ENCODE results near the gene TMEM95.
A peak's percentile ranks its signal among the peaks of the same experiment; 100 is the strongest.

The TMEM95 gene

DNA sequence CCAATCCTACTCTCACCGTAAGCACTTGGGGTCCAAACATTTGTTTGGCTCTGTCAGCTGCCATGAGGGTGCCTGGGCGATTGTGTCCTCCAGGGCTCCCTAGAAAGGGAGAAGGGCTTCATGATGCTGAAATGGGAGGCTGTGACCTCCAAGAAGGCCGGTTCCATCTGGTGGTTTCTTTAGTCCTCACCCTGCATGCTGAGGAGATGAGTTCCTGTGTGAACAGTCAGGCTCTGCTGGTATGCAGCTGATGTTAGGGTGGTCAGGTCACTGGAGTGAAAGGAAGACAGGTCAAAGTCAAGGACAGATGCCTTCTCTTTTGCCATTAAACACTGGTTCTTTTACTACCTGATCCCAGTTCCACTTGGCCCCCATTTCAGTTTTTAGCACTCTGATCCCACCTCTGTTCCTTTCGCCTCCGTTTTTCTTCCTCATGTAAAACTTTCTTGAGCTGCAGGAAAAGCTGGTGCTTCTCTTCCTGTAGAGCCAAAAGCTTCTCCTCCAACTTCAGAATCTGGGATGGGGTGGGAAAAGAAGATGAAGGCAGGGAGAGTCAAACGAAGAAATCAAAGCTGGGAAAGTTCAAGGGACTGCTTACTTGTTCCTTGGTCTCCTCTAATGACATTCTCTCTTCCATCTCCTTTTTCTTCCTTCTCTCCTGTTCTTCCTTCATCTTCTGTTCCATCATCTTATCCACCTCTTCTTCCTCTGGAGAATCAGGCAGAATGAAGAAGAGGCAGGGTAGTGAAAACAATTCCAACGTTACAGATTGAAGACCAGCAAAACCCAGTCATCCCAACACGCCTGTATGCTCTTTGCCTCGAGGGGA is 40.9 kb upstream of the TMEM95 start:
- Histone ChIP-seq H3K9me3 (ENCODE audit: control insufficient read depth, insufficient read depth, low read length) (no peaks in the 10 kb centered on the region), H3K27ac (ENCODE audit: low read depth, low read length) (peak overlapping the region; percentile 93), H3K27me3 (ENCODE audit: control insufficient read depth, insufficient read depth, low read length) (no peaks in the 10 kb centered on the region), H3K9ac (ENCODE audit: low read depth, low read length) (peak overlapping the region; percentile 66), H3K36me3 (ENCODE audit: control insufficient read depth, insufficient read depth, low read length) (peaks cover 80% of the 10 kb centered on the region), H3K4me3 (ENCODE audit: low read depth, low read length) (peak overlapping the region; percentile 80), H3K4me1 (ENCODE audit: control insufficient read depth, insufficient read depth, low read length) (peaks cover 12% of the 10 kb centered on the region; the same call in 1 of the 2 replicates)

DNA sequence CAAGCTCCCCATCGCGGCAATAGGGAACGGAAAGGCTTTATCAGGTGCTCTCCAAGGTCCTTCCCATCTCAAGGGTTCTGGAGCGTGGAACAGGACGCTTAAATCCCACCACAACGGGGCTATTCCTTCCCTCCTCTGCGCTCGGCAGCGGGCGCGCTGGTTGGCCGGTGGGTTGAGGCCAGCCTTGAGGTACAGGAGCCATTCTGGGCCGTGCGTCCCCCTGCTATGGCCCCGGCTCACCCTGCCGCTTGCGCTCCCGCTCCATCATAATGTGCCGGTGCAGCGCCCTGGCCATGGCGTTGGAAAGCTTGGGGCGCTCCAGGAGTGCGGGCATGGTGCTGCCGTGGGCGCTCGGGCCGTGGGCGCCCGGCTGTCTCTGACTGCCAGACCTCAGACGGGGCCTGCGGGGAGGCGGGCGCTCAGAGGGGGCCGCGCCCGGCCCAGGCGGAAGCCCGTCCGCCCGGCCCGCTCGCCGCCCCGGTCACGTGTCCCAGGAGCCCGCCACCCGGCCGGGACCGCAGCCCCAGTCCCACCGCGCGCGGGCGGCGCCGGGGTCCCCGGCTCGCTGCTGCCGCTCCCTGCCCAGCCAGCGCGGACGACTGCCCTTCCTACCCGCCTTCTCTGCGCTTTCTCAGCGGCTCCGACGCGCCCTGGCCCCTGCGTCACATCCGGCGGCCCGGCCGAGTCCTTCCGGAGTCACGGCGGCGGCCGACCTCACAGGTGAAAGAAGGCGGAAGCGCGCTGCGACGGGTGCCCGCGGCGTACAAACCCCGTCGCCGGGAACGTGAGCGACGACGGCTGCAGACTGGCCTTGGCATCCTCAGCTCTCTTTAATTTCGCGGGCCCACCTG is 40.0 kb upstream of the TMEM95 start, which contains the start of gene GPS2:
TSS of gene GPS2 (minus strand) at position 642 of the 851 bp plus-strand sequence. CDS start at position 334, 308 bp downstream.
- Histone ChIP-seq H3K27me3 (ENCODE audit: control insufficient read depth, insufficient read depth, low read length) (no peaks in the 10 kb centered on the region), H3K27ac (ENCODE audit: low read depth, low read length) (peak within 1 kb of the TSS; percentile 93), H3K36me3 (ENCODE audit: control insufficient read depth, insufficient read depth, low read length) (peaks cover 73% of the 10 kb centered on the region), H3K4me1 (ENCODE audit: control insufficient read depth, insufficient read depth, low read length) (peaks cover 6% of the 10 kb centered on the region; the same call in 1 of the 2 replicates), H3K9ac (ENCODE audit: low read depth, low read length) (peak within 1 kb of the TSS; percentile 66), H3K9me3 (ENCODE audit: control insufficient read depth, insufficient read depth, low read length) (no peaks in the 10 kb centered on the region), H3K4me3 (ENCODE audit: low read depth, low read length) (peak within 1 kb of the TSS; percentile 80)

DNA sequence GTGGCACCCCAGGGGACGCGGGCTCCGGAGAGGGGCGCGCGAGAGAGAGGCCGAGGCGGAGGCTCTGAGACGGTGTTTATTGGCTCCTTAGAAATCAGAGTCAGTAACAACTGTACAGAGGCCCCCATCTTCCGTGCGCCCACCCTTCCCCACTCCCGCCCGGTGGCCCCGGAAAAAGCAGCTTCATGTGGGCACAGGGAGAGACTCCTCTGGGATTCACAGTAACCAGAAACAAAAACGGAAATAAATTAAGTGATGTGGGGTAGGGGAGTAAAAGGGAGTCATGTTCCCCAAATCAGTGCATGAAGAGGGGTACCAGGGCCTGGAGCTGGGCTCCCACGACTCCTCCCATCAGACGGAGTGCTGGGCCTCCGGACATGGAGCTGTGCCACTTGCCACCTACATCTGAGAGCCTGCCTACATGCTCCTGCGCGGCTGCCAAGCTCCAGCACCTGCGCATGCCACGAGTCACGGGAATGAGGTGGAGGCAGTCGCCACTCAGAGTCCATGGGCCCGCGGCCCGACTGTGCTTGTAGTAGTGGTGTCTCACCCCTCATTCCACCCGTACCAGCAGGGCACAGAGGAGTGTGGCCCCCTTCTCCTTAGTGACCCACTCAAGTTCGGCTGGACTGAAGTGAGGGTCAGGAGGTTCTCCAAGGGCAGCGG is 39.3 kb upstream of the TMEM95 start:
- Histone ChIP-seq H3K9ac (ENCODE audit: low read depth, low read length) (peak overlapping the region; percentile 66; the same call in 1 of the 2 replicates), H3K4me3 (ENCODE audit: low read depth, low read length) (peak overlapping the region; percentile 80), H3K4me1 (ENCODE audit: control insufficient read depth, insufficient read depth, low read length) (0 out of 2 replicates have a peak, but pooled peaks cover 4% of the 10 kb centered on the region), H3K36me3 (ENCODE audit: control insufficient read depth, insufficient read depth, low read length) (peaks cover 73% of the 10 kb centered on the region), H3K9me3 (ENCODE audit: control insufficient read depth, insufficient read depth, low read length) (no peaks in the 10 kb centered on the region), H3K27ac (ENCODE audit: low read depth, low read length) (peak overlapping the region; percentile 93), H3K27me3 (ENCODE audit: control insufficient read depth, insufficient read depth, low read length) (no peaks in the 10 kb centered on the region)

DNA sequence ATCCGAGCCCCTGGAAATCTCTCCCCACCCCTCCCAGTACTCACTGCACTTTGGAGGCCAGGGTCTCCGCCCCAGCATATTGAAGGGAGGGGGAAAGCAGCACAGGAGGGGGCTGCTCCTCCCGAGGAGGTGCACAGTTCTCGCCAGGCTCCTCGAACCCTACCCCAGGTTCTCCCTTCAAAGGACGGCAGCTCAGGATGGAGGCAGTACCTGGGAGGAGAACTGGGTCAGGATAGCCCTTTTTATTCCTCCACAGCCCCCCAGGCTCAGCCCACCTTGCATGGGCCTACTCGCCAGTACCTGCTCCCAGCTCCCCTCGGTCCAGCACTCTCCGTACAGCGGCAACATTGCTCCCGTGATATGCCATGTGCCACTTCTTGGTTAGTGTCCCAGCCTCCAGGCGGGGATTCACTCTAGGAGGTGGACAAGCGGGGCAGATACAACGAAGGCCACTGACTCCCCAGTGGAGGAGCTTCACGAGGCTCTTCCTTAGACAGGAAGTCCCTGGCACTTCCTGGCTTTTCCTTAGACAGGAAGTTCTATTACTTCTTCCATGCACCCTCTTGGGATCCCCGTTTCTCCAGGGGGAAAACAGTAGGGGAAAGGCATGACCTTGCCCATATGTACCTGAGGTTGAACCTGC is 37.7 kb upstream of the TMEM95 start:
- peaks cover 74% of the 10 kb centered on the region for H3K36me3 ChIP-seq (ENCODE audit: control insufficient read depth, insufficient read depth, low read length)
- no peaks in the 10 kb centered on the region for H3K27me3 ChIP-seq (ENCODE audit: control insufficient read depth, insufficient read depth, low read length)
- H3K4me1 ChIP-seq (ENCODE audit: control insufficient read depth, insufficient read depth, low read length), result 0 out of 2 replicates have a peak, but pooled peaks cover 4% of the 10 kb centered on the region
- no peak overlapping the region for H3K9ac ChIP-seq (ENCODE audit: low read depth, low read length)
- no peaks in the 10 kb centered on the region for H3K9me3 ChIP-seq (ENCODE audit: control insufficient read depth, insufficient read depth, low read length)
- H3K27ac ChIP-seq (ENCODE audit: low read depth, low read length), result no peak overlapping the region
- no peak overlapping the region for H3K4me3 ChIP-seq (ENCODE audit: low read depth, low read length)

- no peaks in the 10 kb centered on the region for H3K27me3 ChIP-seq (ENCODE audit: control insufficient read depth, insufficient read depth, low read length)
- H3K36me3 ChIP-seq (ENCODE audit: control insufficient read depth, insufficient read depth, low read length), result peaks cover 74% of the 10 kb centered on the region
- no peak overlapping the region for H3K27ac ChIP-seq (ENCODE audit: low read depth, low read length)
- no peak overlapping the region for H3K4me3 ChIP-seq (ENCODE audit: low read depth, low read length)
- H3K9ac ChIP-seq (ENCODE audit: low read depth, low read length), result no peak overlapping the region
- 0 out of 2 replicates have a peak, but pooled peaks cover 4% of the 10 kb centered on the region for H3K4me1 ChIP-seq (ENCODE audit: control insufficient read depth, insufficient read depth, low read length)
- no peaks in the 10 kb centered on the region for H3K9me3 ChIP-seq (ENCODE audit: control insufficient read depth, insufficient read depth, low read length)
These were observed 36.7 kb upstream of the TMEM95 start for GRCh38 chr17:7318121-7318860.

GRCh38 chr17:7321466-7321865 is 33.5 kb upstream of the TMEM95 start:
- peaks cover 87% of the 10 kb centered on the region for H3K36me3 ChIP-seq (ENCODE audit: control insufficient read depth, insufficient read depth, low read length)

DNA sequence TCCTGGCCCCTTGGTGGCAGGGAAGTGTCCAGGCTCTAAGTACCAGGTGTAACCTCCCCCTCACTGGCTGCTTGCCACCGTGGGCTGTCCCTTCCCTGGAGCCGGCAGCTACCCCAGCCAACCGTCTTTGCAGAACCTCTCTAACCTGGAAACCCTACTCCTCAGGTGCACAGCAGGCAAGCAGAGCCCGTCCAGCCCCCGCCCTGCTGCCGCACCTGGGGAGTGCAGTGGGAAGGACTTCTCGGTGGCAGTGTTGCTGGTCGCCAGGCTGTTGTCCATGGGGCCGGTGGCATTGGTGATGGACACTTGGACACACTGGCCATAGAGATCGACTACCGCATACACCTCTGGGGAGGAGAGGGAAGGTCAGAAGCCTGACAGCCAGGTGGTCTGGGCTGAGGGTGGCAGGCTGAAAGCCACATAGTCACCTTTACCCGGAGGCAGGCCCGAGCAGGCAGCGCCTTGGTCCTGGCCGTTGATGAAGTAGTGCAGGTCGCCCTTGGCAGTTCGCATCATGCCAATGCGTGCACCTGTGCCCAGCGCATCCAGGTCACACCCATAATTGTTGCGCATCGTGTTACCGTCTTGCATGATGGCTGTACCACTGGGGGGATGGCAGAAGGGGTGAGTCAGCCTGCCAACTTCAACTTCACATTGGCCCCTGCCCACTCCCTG is 32.3 kb upstream of the TMEM95 start:
- H3K9ac ChIP-seq (ENCODE audit: low read depth, low read length), result no peak overlapping the region
- no peaks in the 10 kb centered on the region for H3K27me3 ChIP-seq (ENCODE audit: control insufficient read depth, insufficient read depth, low read length)
- peaks cover 83% of the 10 kb centered on the region for H3K36me3 ChIP-seq (ENCODE audit: control insufficient read depth, insufficient read depth, low read length)
- no peaks in the 10 kb centered on the region for H3K9me3 ChIP-seq (ENCODE audit: control insufficient read depth, insufficient read depth, low read length)
- no peak overlapping the region for H3K4me3 ChIP-seq (ENCODE audit: low read depth, low read length)
- H3K4me1 ChIP-seq (ENCODE audit: control insufficient read depth, insufficient read depth, low read length), result no peaks in the 10 kb centered on the region
- no peak overlapping the region for H3K27ac ChIP-seq (ENCODE audit: low read depth, low read length)

More at GRCh38 chr17:7321466-7321865, 33.5 kb upstream of the TMEM95 start:
- Histone ChIP-seq H3K27me3 (ENCODE audit: control insufficient read depth, insufficient read depth, low read length) (no peaks in the 10 kb centered on the region), H3K27ac (ENCODE audit: low read depth, low read length) (no peak overlapping the region), H3K4me3 (ENCODE audit: low read depth, low read length) (no peak overlapping the region), H3K4me1 (ENCODE audit: control insufficient read depth, insufficient read depth, low read length) (no peaks in the 10 kb centered on the region), H3K9ac (ENCODE audit: low read depth, low read length) (no peak overlapping the region), H3K9me3 (ENCODE audit: control insufficient read depth, insufficient read depth, low read length) (no peaks in the 10 kb centered on the region)

GRCh38 chr17:7323731-7324437 is 31.1 kb upstream of the TMEM95 start:
- no peak overlapping the region for H3K9ac ChIP-seq (ENCODE audit: low read depth, low read length)
- no peak overlapping the region for H3K27ac ChIP-seq (ENCODE audit: low read depth, low read length)
- no peaks in the 10 kb centered on the region for H3K9me3 ChIP-seq (ENCODE audit: control insufficient read depth, insufficient read depth, low read length)
- no peaks in the 10 kb centered on the region for H3K27me3 ChIP-seq (ENCODE audit: control insufficient read depth, insufficient read depth, low read length)
- peaks cover 71% of the 10 kb centered on the region for H3K36me3 ChIP-seq (ENCODE audit: control insufficient read depth, insufficient read depth, low read length)
- H3K4me1 ChIP-seq (ENCODE audit: control insufficient read depth, insufficient read depth, low read length), result 0 out of 2 replicates have a peak, but pooled peaks cover 4% of the 10 kb centered on the region
- no peak overlapping the region for H3K4me3 ChIP-seq (ENCODE audit: low read depth, low read length)

GRCh38 chr17:7324438-7324779 is 30.5 kb upstream of the TMEM95 start:
- no peaks in the 10 kb centered on the region for H3K9me3 ChIP-seq (ENCODE audit: control insufficient read depth, insufficient read depth, low read length)
- H3K9ac ChIP-seq (ENCODE audit: low read depth, low read length), result no peak overlapping the region
- H3K27ac ChIP-seq (ENCODE audit: low read depth, low read length), result no peak overlapping the region
- 0 out of 2 replicates have a peak, but pooled peaks cover 4% of the 10 kb centered on the region for H3K4me1 ChIP-seq (ENCODE audit: control insufficient read depth, insufficient read depth, low read length)
- no peak overlapping the region for H3K4me3 ChIP-seq (ENCODE audit: low read depth, low read length)
- peaks cover 68% of the 10 kb centered on the region for H3K36me3 ChIP-seq (ENCODE audit: control insufficient read depth, insufficient read depth, low read length)
- H3K27me3 ChIP-seq (ENCODE audit: control insufficient read depth, insufficient read depth, low read length), result no peaks in the 10 kb centered on the region
